A549 (cell line): ENCODE measurements around the gene LENG8. TPM values are rescaled to one million over a fixed set of nuclear protein-coding genes. Genes with fewer than 3 reads are reported as not detected.

Experiments
- ATAC-seq, 2 experiments: fragments of 200-7000 bp in 1 of 2; fragments of >200 bp in 1 of 2; cut with Nextera tagmentation in 1 of 2; cut with Tn5 transposase in 1 of 2; 3 replicates each; pipeline versions ENCODE4 v1.8.0 to v1.9.1; 2018 to 2020; ENCODE audit warnings: mild to moderate bottlenecking in 1 of 2, moderate library complexity in 1 of 2
- CTCF ChIA-PET: fragments of 300-600 bp; sonication (Branson Sonifier 250); formaldehyde crosslinking; extraction: SDS; loops from one replicate; lab custom pipeline; 2021; ENCODE audit warnings: antibody characterized with exemption, inconsistent platforms; lab: Yijun Ruan, JAX
- POLR2A ChIA-PET: fragments of 350-600 bp; formaldehyde crosslinking; extraction: SDS; loops from one replicate; lab custom pipeline; 2021; ENCODE audit warnings: antibody characterized with exemption, inconsistent platforms; lab: Yijun Ruan, JAX
- DNase-seq, 2 experiments: peaks; one replicate each; pipeline versions ENCODE4 v3.0.0 to v3.0.0-alpha.2; 2011 to 2016; ENCODE audit warnings: low read depth in 1 of 2, low spot score in 1 of 2
- FAIRE-seq: peaks from 2 replicates; lab custom pipeline; 2011; peaks lifted over from hg19 to GRCh38; lab: Jason Lieb, UNC
- H3K27ac ChIP-seq, 2 experiments: fragments of >200 bp; sonication (Bioruptor Twin); formaldehyde crosslinking; 3 replicates each; pipeline ENCODE4 v1.5.1; 2016 to 2017
- H3K4me1 ChIP-seq: fragments of >200 bp; sonication (Bioruptor Twin); formaldehyde crosslinking; 3 replicates; pipeline ENCODE4 v1.6.1; 2016
- H3K4me2 ChIP-seq: fragments of >200 bp; sonication (Bioruptor Twin); formaldehyde crosslinking; 3 replicates; pipeline ENCODE4 v1.6.1; 2016
- H3K4me3 ChIP-seq: fragments of >200 bp; sonication (Bioruptor Twin); formaldehyde crosslinking; 3 replicates; pipeline ENCODE4 v1.5.1; 2016
- H3K9me3 ChIP-seq: fragments of >200 bp; sonication (Bioruptor Twin); formaldehyde crosslinking; 3 replicates; pipeline ENCODE4 v1.6.1; 2016
- CBX8 ChIP-seq: fragments of 200-600 bp; sonication (generic); IDR thresholded peaks from 2 replicates; pipeline ENCODE4 v1.6.1; 2016
- HEYL ChIP-seq: fragments of 250-450 bp; sonication (Bioruptor Pico); IDR thresholded peaks from 2 replicates; pipeline ENCODE4 v1.8.0; 2021; ENCODE audit warnings: mild to moderate bottlenecking, moderate library complexity
- JUN ChIP-seq, 2 experiments: fragments of >200 bp; sonication (Bioruptor Twin); formaldehyde crosslinking; IDR thresholded peaks; 2 replicates in 1 of 2; 3 replicates in 1 of 2; pipeline ENCODE4 v1.6.1; 2016 to 2017
- JUNB ChIP-seq: fragments of >200 bp; sonication (Bioruptor Twin); formaldehyde crosslinking; IDR thresholded peaks from 2 replicates; pipeline ENCODE4 v1.6.1; 2016
- NPAS2 ChIP-seq: fragments of 250-450 bp; sonication (Bioruptor Pico); IDR thresholded peaks from 2 replicates; pipeline ENCODE4 v1.8.0; 2022; ENCODE audit warnings: mild to moderate bottlenecking, moderate library complexity, borderline replicate concordance
- PBX3 ChIP-seq: IDR thresholded peaks from 2 replicates; pipeline ENCODE4 v1.6.1; 2012
- POLR2A ChIP-seq: IDR thresholded peaks from 2 replicates; pipeline ENCODE4 v1.6.1; 2012; ENCODE audit warnings: mild to moderate bottlenecking, low read length
- POLR2AphosphoS2 ChIP-seq: conservative IDR thresholded peaks from 2 replicates; pipeline ENCODE4 v1.6.1; 2012; ENCODE audit warnings: low read length, improper control_type of control experiment, inconsistent platforms
- RARB ChIP-seq: fragments of 250-450 bp; sonication (Bioruptor Pico); IDR thresholded peaks from 2 replicates; pipeline ENCODE4 v1.8.0; 2021; ENCODE audit warnings: mild to moderate bottlenecking, moderate library complexity
- RCOR1 ChIP-seq: fragments of 150-350 bp; IDR thresholded peaks from 2 replicates; pipeline ENCODE4 v1.6.1; 2014; ENCODE audit warnings: antibody characterized with exemption, low read length, low read depth
- RFX5 ChIP-seq: fragments of 450-650 bp; IDR thresholded peaks from 2 replicates; pipeline ENCODE4 v1.7.1; 2014; ENCODE audit warnings: antibody characterized with exemption, mild to moderate bottlenecking, moderate library complexity
- RNF2 ChIP-seq: fragments of 200-600 bp; sonication (generic); IDR thresholded peaks from 2 replicates; pipeline ENCODE4 v1.6.1; 2016; ENCODE audit warnings: low read depth, mild to moderate bottlenecking, antibody characterized with exemption, moderate library complexity, borderline replicate concordance
- SMC3 ChIP-seq: fragments of >200 bp; sonication (Bioruptor Twin); formaldehyde crosslinking; IDR thresholded peaks from 3 replicates; pipeline ENCODE4 v1.6.1; 2018; ENCODE audit warnings: inconsistent platforms
- ZC3H11A ChIP-seq: fragments of 450-650 bp; IDR thresholded peaks from 2 replicates; pipeline ENCODE4 v1.6.1; 2014; ENCODE audit warnings: antibody characterized with exemption, mild to moderate bottlenecking
- WGBS: methylation state at CpG from one replicate; pipeline ENCODE4 v1.1.6; 2017; ENCODE audit errors: missing lambda C conversion rate; 5-methylcytosine and 5-hydroxymethylcytosine counted together
- polyA plus RNA-seq, 4 experiments: library from polyadenylated mRNA; depleted of rRNA in 3 of 4; stranded (reverse); fragments of >200 nt; fragmentation: RNase III in 1 of 4; extraction: RNeasy Plus Mini Kit Qiagen cat#74134 plus additional on column Dnase treatment in 1 of 4; gene quantifications; 2 replicates in 3 of 4; 3 replicates in 1 of 4; pipeline ENCODE4 v1.2.3, GENCODE V29; 2011 to 2017
- TF ChIP-seq, protein P1 (sequence below): fragments of >200 bp; sonication (Bioruptor Twin); formaldehyde crosslinking; IDR thresholded peaks from 3 replicates; pipeline ENCODE4 v1.5.1; 2016

Gene LENG8
- polyA plus RNA-seq, 2 of the 4 experiments (the other 2 are of a cell fraction), result 30.6 to 140 TPM

DNA sequence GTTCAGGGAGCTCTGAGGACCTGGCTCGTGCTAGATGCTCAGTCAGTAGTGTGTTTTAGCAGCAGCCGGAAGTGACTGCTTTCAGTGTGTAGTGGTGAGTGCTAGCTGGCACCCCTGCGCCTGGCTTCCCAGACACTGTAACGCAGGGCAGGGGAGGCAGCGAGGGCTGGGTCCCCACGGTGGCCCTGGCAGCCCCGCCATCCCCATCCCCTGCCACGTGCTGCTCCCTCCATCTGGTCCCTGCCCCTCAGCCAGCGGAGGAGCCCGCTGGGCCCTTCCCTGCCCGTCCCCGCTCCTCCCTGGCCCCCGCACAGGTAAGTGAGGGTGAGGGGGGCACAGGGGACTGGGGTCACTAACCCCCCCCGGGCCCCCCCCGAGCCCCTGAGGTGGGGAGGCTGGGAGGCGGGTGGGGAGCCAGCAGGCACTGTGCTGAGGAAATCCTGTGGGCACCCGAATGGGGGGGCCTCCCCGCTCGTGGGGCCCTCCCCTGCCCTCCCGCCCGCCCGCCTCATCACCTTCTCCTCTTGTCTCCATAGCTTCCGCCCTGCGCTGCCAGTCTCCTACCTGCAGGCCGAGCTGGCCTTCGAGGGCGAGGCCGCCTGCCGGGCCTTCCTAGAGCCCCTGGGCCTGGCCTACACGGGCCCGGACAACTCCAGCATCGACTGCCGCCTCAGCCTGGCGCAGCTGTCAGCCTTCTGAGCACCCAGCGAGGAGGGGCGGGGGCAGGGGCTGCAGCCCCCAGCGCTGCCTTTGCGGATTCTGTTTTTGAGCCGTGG is 11.4 kb downstream of the LENG8 start:
- Histone ChIP-seq H3K4me1 (peaks cover 27% of the 10 kb centered on the region), H3K4me2 (no peak overlapping the region), H3K4me3 (no peak overlapping the region), H3K27ac (peak overlapping the region in 1 of 2 experiments; percentile 8; a peak in 1 of 6 replicates), H3K9me3 (no peaks in the 10 kb centered on the region)
- no peak for TF ChIP-seq NPAS2
- peak; percentile 23 for TF ChIP-seq POLR2A
- ATAC-seq (no peak), DNase-seq (no peak), FAIRE-seq (no peak)
- CTCF ChIA-PET, result interaction anchor here (1.0 kb wide), 1 partner anchor 22 kb away, joined by 3 read pairs; no protein-coding TSS in a partner anchor
- 91% methylated on average over 17 of the region's 39 CpGs for WGBS
- POLR2A ChIA-PET, result interaction anchor here (7.1 kb wide), 1 partner anchor 11 kb away, joined by 130 read pairs; the partner anchor contains the start of gene LENG8

- no peak for DNase-seq
- ATAC-seq, result no peak
- no peak for FAIRE-seq
- no peak overlapping the region for H3K4me3 ChIP-seq
- POLR2A ChIA-PET, result interaction anchor here (0.6 to 7.1 kb wide), 2 partner anchors 12 to 349 kb away, joined by 4 to 130 read pairs; partner anchors contain the start of gene LENG8
- peak overlapping the region in 1 of 2 experiments; percentile 95; a peak in 2 of 6 replicates for H3K27ac ChIP-seq
- TF ChIP-seq JUN (IDR thresholded peaks at IDR 0.05) (0 out of 5 replicates have a peak, but pooled peaks of 1 of the 2 experiments have one; percentile 31), RCOR1 (no peak), JUNB (no peak), PBX3 (no peak), RNF2 (no peak)
- peak overlapping the region; percentile 98; the same call in 2 of the 3 replicates for H3K4me2 ChIP-seq
- CTCF ChIA-PET, result interaction anchor here (1.8 to 2.7 kb wide), 4 partner anchors 8 to 25 kb away, joined by 4 to 19 read pairs (median 11); partner anchors contain the start of gene LENG8
- H3K4me1 ChIP-seq, result peaks cover 27% of the 10 kb centered on the region
- no peaks in the 10 kb centered on the region for H3K9me3 ChIP-seq
- WGBS, result 88% methylated on average over 26 of the region's 27 CpGs
These were observed 12.2 kb downstream of the LENG8 start for GRCh38 chr19:54461210-54461609.

DNA sequence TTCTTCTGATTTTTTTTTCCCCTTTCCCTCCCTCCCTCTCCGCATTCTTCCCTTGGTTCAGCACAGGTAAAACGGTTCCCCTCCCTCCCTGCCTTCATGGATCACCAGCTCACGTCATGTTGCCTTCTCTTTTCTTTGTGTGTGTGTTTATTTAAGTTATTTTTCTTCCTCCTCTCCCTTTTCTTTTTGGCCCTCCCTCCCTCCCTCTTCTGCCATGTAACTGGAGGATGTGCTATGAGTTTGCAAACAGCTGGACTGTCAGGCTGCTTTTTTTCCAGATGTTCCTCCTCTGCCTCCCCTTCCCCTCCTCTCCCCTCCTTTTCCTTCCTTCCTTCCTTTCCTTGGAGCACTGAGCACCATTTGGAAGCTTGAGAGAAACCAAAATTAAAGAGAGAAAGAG is 12.6 kb downstream of the LENG8 start:
- no peak for ATAC-seq
- no peak for DNase-seq
- H3K4me2 ChIP-seq, result peak overlapping the region; percentile 98
- POLR2A ChIA-PET, result interaction anchor here (0.6 to 7.1 kb wide), 5 partner anchors 7 to 349 kb away, joined by 4 to 130 read pairs (median 4); partner anchors contain the start of gene LENG8
- WGBS, result 51% methylated on average over 3 of the region's 3 CpGs
- no peak for TF ChIP-seq ZC3H11A
- no peak for TF ChIP-seq HEYL
- TF ChIP-seq, protein P1, sequence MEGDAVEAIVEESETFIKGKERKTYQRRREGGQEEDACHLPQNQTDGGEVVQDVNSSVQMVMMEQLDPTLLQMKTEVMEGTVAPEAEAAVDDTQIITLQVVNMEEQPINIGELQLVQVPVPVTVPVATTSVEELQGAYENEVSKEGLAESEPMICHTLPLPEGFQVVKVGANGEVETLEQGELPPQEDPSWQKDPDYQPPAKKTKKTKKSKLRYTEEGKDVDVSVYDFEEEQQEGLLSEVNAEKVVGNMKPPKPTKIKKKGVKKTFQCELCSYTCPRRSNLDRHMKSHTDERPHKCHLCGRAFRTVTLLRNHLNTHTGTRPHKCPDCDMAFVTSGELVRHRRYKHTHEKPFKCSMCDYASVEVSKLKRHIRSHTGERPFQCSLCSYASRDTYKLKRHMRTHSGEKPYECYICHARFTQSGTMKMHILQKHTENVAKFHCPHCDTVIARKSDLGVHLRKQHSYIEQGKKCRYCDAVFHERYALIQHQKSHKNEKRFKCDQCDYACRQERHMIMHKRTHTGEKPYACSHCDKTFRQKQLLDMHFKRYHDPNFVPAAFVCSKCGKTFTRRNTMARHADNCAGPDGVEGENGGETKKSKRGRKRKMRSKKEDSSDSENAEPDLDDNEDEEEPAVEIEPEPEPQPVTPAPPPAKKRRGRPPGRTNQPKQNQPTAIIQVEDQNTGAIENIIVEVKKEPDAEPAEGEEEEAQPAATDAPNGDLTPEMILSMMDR, result no peak
- TF ChIP-seq, all 56 proteins: peak for 0
- FAIRE-seq, result no peak
- Histone ChIP-seq H3K27ac (peak overlapping the region; percentile 93 to 95; a peak in 3 of 6 replicates), H3K4me3 (no peak overlapping the region; the same call in 2 of the 3 replicates), H3K9me3 (no peaks in the 10 kb centered on the region), H3K4me1 (peaks cover 27% of the 10 kb centered on the region)
- CTCF ChIA-PET, result interaction anchor here (1.0 to 2.7 kb wide), 7 partner anchors 8 to 41 kb away, joined by 4 to 19 read pairs (median 5); partner anchors contain the start of gene LENG8

DNA sequence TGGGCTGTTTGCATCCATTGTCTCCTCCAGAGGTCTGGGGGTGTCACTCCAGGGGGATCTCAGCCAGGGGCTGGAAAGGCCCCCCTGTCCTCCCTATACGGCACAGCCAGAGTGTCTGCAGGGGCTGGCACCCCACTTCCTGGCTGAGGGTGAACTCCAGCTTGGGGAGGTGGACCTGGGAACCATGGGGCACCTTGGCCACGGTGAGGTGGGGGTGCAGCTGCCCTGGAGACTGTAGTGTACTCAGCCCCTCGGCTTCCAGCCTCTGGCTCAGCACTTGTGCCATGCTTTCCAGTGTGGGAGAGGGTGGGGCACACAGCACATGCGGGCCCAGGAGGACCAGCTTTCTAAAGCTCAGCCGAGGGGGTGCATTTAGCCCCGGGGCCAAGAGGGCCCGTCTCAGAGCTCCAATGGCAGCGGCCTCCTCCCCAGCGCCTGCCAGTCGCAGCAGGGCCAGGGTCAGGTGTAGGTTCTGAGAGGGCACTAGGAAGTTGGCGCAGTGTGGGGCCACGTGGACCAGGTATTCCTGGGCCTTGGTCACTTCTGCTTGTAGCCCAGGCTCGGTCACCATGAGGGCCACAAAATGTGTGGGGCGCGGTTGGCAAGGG is 13.2 kb downstream of the LENG8 start:
- DNase-seq (no peak), ATAC-seq (0 out of 6 replicates have a peak, but pooled peaks of 1 of the 2 experiments have one; percentile 0), FAIRE-seq (no peak)
- ChIA-PET CTCF (interaction anchor here (1.0 to 2.7 kb wide), 8 partner anchors 8 to 42 kb away, joined by 3 to 19 read pairs (median 4); partner anchors contain the start of gene LENG8), POLR2A (interaction anchor here (0.6 to 7.1 kb wide), 7 partner anchors 8 to 920 kb away, joined by 4 to 130 read pairs (median 7); partner anchors contain the start of genes CDC42EP5 and LENG8)
- TF ChIP-seq CBX8, result no peak
- no peak for TF ChIP-seq RNF2
- TF ChIP-seq RFX5, result no peak
- no peak for TF ChIP-seq SMC3
- TF ChIP-seq RARB (CRISPR knock-in tag), result 0 out of 2 replicates have a peak, but pooled peaks have one; percentile 24
- TF ChIP-seq POLR2A, result peak; percentile 18; the same call in 1 of the 2 replicates
- 0 out of 2 replicates have a peak, but pooled peaks have one; percentile 21 for TF ChIP-seq POLR2AphosphoS2
- Histone ChIP-seq H3K27ac (peak overlapping the region; percentile 93 to 95), H3K4me2 (peak overlapping the region; percentile 98), H3K4me1 (peaks cover 27% of the 10 kb centered on the region), H3K9me3 (no peaks in the 10 kb centered on the region), H3K4me3 (peak overlapping the region; percentile 67)
- WGBS, result 70% methylated on average over 11 of the region's 15 CpGs
